Glutamatergic neuron (in vitro differentiated cells): Measurements from ENCODE around the gene CTDSPL. TPM values are rescaled to one million over a fixed set of nuclear protein-coding genes. Genes with fewer than 3 reads are reported as not detected.

ENCODE experiments used
- DNase-seq: peaks from one replicate; pipeline ENCODE4 v3.0.0; 2022
- H3K27ac Mint-ChIP-seq: one replicate; pipeline ENCODE4 v1.8.0; 2020; ENCODE audit warnings: mild to moderate bottlenecking, mixed read lengths, inconsistent platforms; ENCODE audit not compliant: unreplicated experiment
- H3K27me3 Mint-ChIP-seq: one replicate; pipeline ENCODE4 v1.8.0; 2020; ENCODE audit warnings: mild to moderate bottlenecking, moderate library complexity, mixed read lengths, inconsistent platforms; ENCODE audit not compliant: unreplicated experiment
- H3K36me3 Mint-ChIP-seq: one replicate; pipeline ENCODE4 v1.8.0; 2020; ENCODE audit warnings: mild to moderate bottlenecking, mixed read lengths, inconsistent platforms; ENCODE audit not compliant: unreplicated experiment
- H3K4me1 Mint-ChIP-seq: one replicate; pipeline ENCODE4 v1.8.0; 2020; ENCODE audit warnings: mild to moderate bottlenecking, low read depth, mixed read lengths, inconsistent platforms; ENCODE audit not compliant: unreplicated experiment
- H3K4me3 Mint-ChIP-seq: one replicate; pipeline ENCODE4 v1.8.0; 2020; ENCODE audit warnings: mild to moderate bottlenecking, mixed read lengths, inconsistent platforms; ENCODE audit not compliant: unreplicated experiment
- H3K9me3 Mint-ChIP-seq: one replicate; pipeline ENCODE4 v1.8.0; 2020; ENCODE audit warnings: mild to moderate bottlenecking, moderate library complexity, mixed read lengths, inconsistent platforms; ENCODE audit not compliant: unreplicated experiment
- CTCF ChIP-seq: fragments of 200-600 bp; sonication (generic); IDR thresholded peaks from one replicate; pipeline ENCODE4 v1.5.0; 2021; ENCODE audit not compliant: partially characterized antibody, unreplicated experiment
- total RNA-seq: library from RNA; stranded (reverse); fragmentation: NEBNext Ultra II Directional; extraction: Animal tissue kit (Norgen Biotek cat#: 25700); gene quantifications from one replicate; pipeline ENCODE4 v1.2.1, GENCODE V29; 2021; ENCODE audit not compliant: unreplicated experiment

The CTDSPL gene
- total RNA-seq, 1 donor from 2014 or later: 6.6 TPM

- no peak for DNase-seq
- Mint-ChIP-seq H3K4me3 (no peak overlapping the region), H3K9me3 (peaks cover 5% of the 10 kb centered on the region), H3K36me3 (peaks cover 25% of the 10 kb centered on the region), H3K27me3 (peaks cover under 1% of the 10 kb centered on the region), H3K4me1 (peaks cover 5% of the 10 kb centered on the region), H3K27ac (no peak overlapping the region)
- no peak for TF ChIP-seq CTCF
Observed at GRCh38 chr3:38018296-38019266, 156.9 kb downstream of the CTDSPL start.

GRCh38 chr3:38019658-38020341 is 158.1 kb downstream of the CTDSPL start:
- Mint-ChIP-seq H3K27me3 (peaks cover 6% of the 10 kb centered on the region), H3K27ac (no peak overlapping the region), H3K4me1 (peaks cover 8% of the 10 kb centered on the region), H3K36me3 (peaks cover 16% of the 10 kb centered on the region), H3K4me3 (no peak overlapping the region), H3K9me3 (peaks cover 5% of the 10 kb centered on the region)
- no peak for TF ChIP-seq CTCF
- DNase-seq: no peak

GRCh38 chr3:38020342-38020726 is 158.7 kb downstream of the CTDSPL start:
- H3K9me3 Mint-ChIP-seq: peaks cover 5% of the 10 kb centered on the region
- DNase-seq: no peak
- no peak overlapping the region for H3K27ac Mint-ChIP-seq
- peaks cover 11% of the 10 kb centered on the region for H3K36me3 Mint-ChIP-seq
- TF ChIP-seq CTCF: no peak
- H3K4me3 Mint-ChIP-seq: no peak overlapping the region
- peaks cover 6% of the 10 kb centered on the region for H3K27me3 Mint-ChIP-seq
- peaks cover 8% of the 10 kb centered on the region for H3K4me1 Mint-ChIP-seq

GRCh38 chr3:38021196-38021595 is 159.5 kb downstream of the CTDSPL start:
- DNase-seq: no peak
- Mint-ChIP-seq H3K27me3 (peaks cover 6% of the 10 kb centered on the region), H3K4me3 (no peak overlapping the region), H3K36me3 (peaks cover 8% of the 10 kb centered on the region), H3K27ac (no peak overlapping the region), H3K9me3 (peaks cover 5% of the 10 kb centered on the region), H3K4me1 (peaks cover 8% of the 10 kb centered on the region)
- no peak for TF ChIP-seq CTCF
